K562 (cell line): ENCODE measurements around the gene COPS4.

Experiments used
- CREB1 ChIP-seq, 2 experiments: sonication (generic) in 1 of 2; formaldehyde crosslinking in 1 of 2; IDR thresholded peaks; 2 replicates each; pipeline versions ENCODE4 v1.6.1 to v1.8.0; 2012 to 2022; ENCODE audit warnings: inconsistent platforms in 1 of 2, mild to moderate bottlenecking in 1 of 2, missing genetic modification reagents in 1 of 2, moderate library complexity in 1 of 2
- EZH2 ChIP-seq: IDR thresholded peaks from 2 replicates; pipeline ENCODE4 v1.6.1; 2012; ENCODE audit warnings: low read depth, mild to moderate bottlenecking, inconsistent platforms, low read length, borderline replicate concordance
- JUN ChIP-seq, 2 experiments: sonication (generic) in 1 of 2; formaldehyde crosslinking in 1 of 2; IDR thresholded peaks; 2 replicates each; pipeline versions ENCODE4 v1.6.1 to v1.8.0; 2012 to 2022; ENCODE audit warnings: borderline replicate concordance in 2 of 2, mild to moderate bottlenecking in 2 of 2, improper control_type of control experiment in 1 of 2, low read depth in 1 of 2, low read length in 1 of 2, missing genetic modification reagents in 1 of 2
- RBM17 ChIP-seq: fragments of 200-400 bp; formaldehyde crosslinking; IDR thresholded peaks from 2 replicates; pipeline ENCODE4 v1.6.1; 2017; ENCODE audit warnings: low read depth, mild to moderate bottlenecking, low read length, borderline replicate concordance
- RNF2 ChIP-seq: sonication (generic); IDR thresholded peaks from 2 replicates; pipeline ENCODE4 v1.6.1; 2016
- ZNF699 ChIP-seq: fragments of 250-450 bp; sonication (Bioruptor Pico); IDR thresholded peaks from 2 replicates; pipeline ENCODE4 v1.8.0; 2021; ENCODE audit warnings: mild to moderate bottlenecking, moderate library complexity; ENCODE audit not compliant: insufficient replicate concordance
- TF ChIP-seq, protein P1 (sequence below), 2 experiments: fragments of 450-650 bp; formaldehyde crosslinking in 1 of 2; IDR thresholded peaks; 2 replicates each; pipeline versions ENCODE4 v1.4.0 to v1.6.1; 2014 to 2020; ENCODE audit warnings: mild to moderate bottlenecking in 2 of 2, borderline replicate concordance in 1 of 2, low read depth in 1 of 2
- TF ChIP-seq, protein P2 (sequence below), 3 experiments: IDR thresholded peaks in 2 of 3; conservative IDR thresholded peaks in 1 of 3; 2 replicates each; pipeline ENCODE4 v1.5.1; 2011 to 2012; ENCODE audit warnings: low read length in 3 of 3, mild to moderate bottlenecking in 3 of 3, control low read depth in 2 of 3, improper control_type of control experiment in 1 of 3, inconsistent platforms in 1 of 3, low read depth in 1 of 3, mixed read lengths in 1 of 3, moderate library complexity in 1 of 3; ENCODE audit not compliant: insufficient read depth in 2 of 3

DNA sequence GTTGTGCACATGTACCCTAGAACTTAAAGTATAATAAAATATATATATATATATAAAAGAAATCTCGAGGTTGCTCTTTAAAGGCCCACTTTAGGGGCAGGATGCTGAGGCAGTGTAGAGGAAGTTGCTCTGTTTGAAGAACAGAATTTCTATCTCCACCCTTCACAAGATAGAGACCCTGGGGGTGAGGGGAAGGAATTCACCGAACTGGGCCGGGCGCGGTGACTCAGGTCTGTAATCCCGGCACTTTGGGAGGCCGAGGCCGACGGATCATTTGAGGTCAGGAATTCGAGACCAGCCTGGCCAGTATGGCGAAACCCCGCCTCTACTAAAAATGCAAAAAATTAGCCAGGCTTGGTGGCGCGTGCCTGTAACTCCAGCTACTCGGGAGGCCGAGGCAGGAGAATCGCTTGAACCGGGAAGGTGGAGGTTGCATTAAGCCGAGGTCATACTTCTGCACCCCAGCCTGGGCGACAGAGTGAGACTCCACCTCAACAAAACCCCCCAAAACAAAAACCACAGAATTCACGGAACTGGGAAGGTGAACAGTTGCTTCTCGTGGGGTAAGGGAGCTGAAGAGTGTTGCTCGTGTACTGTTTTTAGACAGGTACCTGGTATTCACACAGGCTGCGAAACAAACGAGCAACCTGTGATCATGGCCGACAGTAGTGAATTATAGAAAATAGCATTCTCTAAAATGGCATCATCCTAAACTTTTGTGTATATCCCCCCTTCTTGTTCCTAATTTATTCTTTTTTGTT is 73.3 kb downstream of the COPS4 start:
- TF ChIP-seq RBM17, result no peak
- TF ChIP-seq CREB1 (IDR thresholded peaks at IDR 0.05), result no peak
- no peak for TF ChIP-seq CREB1 (CRISPR knock-in tag; IDR thresholded peaks at IDR 0.05)
- TF ChIP-seq, protein P1, sequence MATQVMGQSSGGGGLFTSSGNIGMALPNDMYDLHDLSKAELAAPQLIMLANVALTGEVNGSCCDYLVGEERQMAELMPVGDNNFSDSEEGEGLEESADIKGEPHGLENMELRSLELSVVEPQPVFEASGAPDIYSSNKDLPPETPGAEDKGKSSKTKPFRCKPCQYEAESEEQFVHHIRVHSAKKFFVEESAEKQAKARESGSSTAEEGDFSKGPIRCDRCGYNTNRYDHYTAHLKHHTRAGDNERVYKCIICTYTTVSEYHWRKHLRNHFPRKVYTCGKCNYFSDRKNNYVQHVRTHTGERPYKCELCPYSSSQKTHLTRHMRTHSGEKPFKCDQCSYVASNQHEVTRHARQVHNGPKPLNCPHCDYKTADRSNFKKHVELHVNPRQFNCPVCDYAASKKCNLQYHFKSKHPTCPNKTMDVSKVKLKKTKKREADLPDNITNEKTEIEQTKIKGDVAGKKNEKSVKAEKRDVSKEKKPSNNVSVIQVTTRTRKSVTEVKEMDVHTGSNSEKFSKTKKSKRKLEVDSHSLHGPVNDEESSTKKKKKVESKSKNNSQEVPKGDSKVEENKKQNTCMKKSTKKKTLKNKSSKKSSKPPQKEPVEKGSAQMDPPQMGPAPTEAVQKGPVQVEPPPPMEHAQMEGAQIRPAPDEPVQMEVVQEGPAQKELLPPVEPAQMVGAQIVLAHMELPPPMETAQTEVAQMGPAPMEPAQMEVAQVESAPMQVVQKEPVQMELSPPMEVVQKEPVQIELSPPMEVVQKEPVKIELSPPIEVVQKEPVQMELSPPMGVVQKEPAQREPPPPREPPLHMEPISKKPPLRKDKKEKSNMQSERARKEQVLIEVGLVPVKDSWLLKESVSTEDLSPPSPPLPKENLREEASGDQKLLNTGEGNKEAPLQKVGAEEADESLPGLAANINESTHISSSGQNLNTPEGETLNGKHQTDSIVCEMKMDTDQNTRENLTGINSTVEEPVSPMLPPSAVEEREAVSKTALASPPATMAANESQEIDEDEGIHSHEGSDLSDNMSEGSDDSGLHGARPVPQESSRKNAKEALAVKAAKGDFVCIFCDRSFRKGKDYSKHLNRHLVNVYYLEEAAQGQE (IDR thresholded peaks at IDR 0.05; ENCODE audit: borderline replicate concordance), result no peak
- TF ChIP-seq, protein P1 (CRISPR knock-in tag; IDR thresholded peaks at IDR 0.05; ENCODE audit: low read depth), result no peak
- no peak for TF ChIP-seq RNF2
- TF ChIP-seq JUN (IDR thresholded peaks at IDR 0.05; ENCODE audit: borderline replicate concordance, low read depth, low read length), result no peak
- no peak for TF ChIP-seq JUN (CRISPR knock-in tag; IDR thresholded peaks at IDR 0.05; ENCODE audit: borderline replicate concordance)
- TF ChIP-seq ZNF699, result no peak
- TF ChIP-seq EZH2, result no peak
- TF ChIP-seq, protein P2, sequence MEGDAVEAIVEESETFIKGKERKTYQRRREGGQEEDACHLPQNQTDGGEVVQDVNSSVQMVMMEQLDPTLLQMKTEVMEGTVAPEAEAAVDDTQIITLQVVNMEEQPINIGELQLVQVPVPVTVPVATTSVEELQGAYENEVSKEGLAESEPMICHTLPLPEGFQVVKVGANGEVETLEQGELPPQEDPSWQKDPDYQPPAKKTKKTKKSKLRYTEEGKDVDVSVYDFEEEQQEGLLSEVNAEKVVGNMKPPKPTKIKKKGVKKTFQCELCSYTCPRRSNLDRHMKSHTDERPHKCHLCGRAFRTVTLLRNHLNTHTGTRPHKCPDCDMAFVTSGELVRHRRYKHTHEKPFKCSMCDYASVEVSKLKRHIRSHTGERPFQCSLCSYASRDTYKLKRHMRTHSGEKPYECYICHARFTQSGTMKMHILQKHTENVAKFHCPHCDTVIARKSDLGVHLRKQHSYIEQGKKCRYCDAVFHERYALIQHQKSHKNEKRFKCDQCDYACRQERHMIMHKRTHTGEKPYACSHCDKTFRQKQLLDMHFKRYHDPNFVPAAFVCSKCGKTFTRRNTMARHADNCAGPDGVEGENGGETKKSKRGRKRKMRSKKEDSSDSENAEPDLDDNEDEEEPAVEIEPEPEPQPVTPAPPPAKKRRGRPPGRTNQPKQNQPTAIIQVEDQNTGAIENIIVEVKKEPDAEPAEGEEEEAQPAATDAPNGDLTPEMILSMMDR (IDR thresholded peaks at IDR 0.05 in 2 of 3, conservative IDR thresholded peaks at IDR 0.05 in 1 of 3; ENCODE audit: insufficient read depth in 2 of 3, low read depth in 1 of 3, low read length in 3 of 3), result no peak
